ENCODE data around the gene ANKRD44.

The ANKRD44 gene

GRCh38 chr2:197236159-197236558 is 74.4 kb downstream of the ANKRD44 start:
- DNase-seq, result no peak

GRCh38 chr2:197235711-197236110 is 74.9 kb downstream of the ANKRD44 start:
- DNase-seq, result peak; percentile 42

GRCh38 chr2:197234671-197235191 is 75.8 kb downstream of the ANKRD44 start:
- no peak for DNase-seq

GRCh38 chr2:197233473-197233872 is 77.1 kb downstream of the ANKRD44 start:
- no peak for DNase-seq

GRCh38 chr2:197232010-197232409 is 78.6 kb downstream of the ANKRD44 start:
- no peak for DNase-seq

- no peak for DNase-seq
These were observed 80.8 kb downstream of the ANKRD44 start for GRCh38 chr2:197229509-197230443.

GRCh38 chr2:197223451-197223850 is 87.1 kb downstream of the ANKRD44 start:
- DNase-seq, result no peak

GRCh38 chr2:197219636-197220035 is 90.9 kb downstream of the ANKRD44 start:
- DNase-seq, result no peak

GRCh38 chr2:197217541-197217940 is 93.0 kb downstream of the ANKRD44 start:
- no peak for DNase-seq

GRCh38 chr2:197216361-197216979 is 94.1 kb downstream of the ANKRD44 start:
- no peak for DNase-seq

GRCh38 chr2:197215748-197216360 is 94.7 kb downstream of the ANKRD44 start:
- DNase-seq, result no peak

GRCh38 chr2:197212344-197213262 is 98.0 kb downstream of the ANKRD44 start:
- no peak for DNase-seq

- DNase-seq, result no peak
These were observed 98.7 kb downstream of the ANKRD44 start for GRCh38 chr2:197211881-197212342.

GRCh38 chr2:197210430-197210829 is 100.2 kb downstream of the ANKRD44 start:
- no peak for DNase-seq

- no peak for DNase-seq
These were observed 100.7 kb downstream of the ANKRD44 start for GRCh38 chr2:197209742-197210408.

- no peak for DNase-seq
These were observed 101.3 kb downstream of the ANKRD44 start for GRCh38 chr2:197209246-197209645.

- DNase-seq, result no peak
These were observed 101.7 kb downstream of the ANKRD44 start for GRCh38 chr2:197208841-197209240.

GRCh38 chr2:197208024-197208423 is 102.6 kb downstream of the ANKRD44 start:
- no peak for DNase-seq

- no peak for DNase-seq
These were observed 103.0 kb downstream of the ANKRD44 start for GRCh38 chr2:197207598-197207997.

GRCh38 chr2:197207106-197207505 is 103.5 kb downstream of the ANKRD44 start:
- DNase-seq, result no peak

GRCh38 chr2:197205585-197206215 is 104.9 kb downstream of the ANKRD44 start:
- DNase-seq, result no peak

Data from NCI-H2029 treated with DMSO at 0.1 percent for 48 hours (cell line).